GM18870 (cell line): Measurements from ENCODE around the gene IL13.

Experiments
- ATAC-seq: cut with Tn5 transposase; IDR thresholded peaks from one replicate; pipeline ENCODE4 v1.9.1; 2021; ENCODE audit warnings: moderate library complexity; ENCODE audit not compliant: unreplicated experiment

The IL13 gene

DNA sequence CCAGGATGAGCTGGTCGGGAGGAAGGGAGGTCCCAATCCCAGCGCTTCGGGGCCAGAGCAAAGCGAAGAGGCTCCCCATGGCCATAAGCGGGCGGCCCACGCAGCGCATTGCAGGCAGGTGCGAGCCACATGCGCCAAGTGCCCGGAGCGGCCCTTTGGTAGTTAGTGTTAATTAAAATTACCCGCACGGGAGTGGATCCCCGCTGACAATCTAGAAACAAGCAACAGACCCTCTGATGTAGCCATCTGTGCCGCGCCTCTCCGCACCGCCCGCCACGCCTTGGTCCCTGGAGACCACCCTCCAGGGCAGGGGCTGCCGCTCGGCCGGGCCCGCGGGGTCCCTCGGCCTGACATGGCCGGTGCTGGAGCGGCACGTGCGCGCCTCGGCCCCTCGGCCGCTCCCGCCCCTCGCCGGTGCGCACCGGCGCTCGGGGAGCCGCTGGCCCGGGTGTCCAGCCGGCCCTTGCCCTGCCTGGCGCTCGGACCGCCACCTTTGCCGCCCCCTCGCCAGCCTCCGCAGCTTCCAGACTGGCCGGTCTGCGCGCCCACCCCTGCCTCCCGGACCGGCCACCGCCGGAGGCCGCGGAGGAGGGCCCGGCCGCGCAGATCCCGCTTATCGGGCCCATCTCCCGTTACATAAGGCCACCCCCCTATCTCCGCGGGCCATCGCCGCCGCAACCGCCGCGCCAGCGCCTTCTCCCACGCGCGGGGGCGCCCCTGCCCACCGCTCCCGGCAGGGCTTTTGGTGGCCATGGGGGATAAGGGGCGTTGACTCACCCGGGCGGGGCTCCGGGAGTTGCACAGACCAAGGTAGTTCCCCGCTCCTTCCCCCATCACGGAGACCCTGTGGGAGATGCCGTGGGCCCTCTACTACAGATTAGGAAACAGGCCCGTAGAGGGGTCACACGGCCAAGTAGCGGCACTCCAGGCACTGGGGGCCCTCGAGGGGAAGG lies 1.9 kb upstream of the IL13 start:
- ATAC-seq = no peak

DNA sequence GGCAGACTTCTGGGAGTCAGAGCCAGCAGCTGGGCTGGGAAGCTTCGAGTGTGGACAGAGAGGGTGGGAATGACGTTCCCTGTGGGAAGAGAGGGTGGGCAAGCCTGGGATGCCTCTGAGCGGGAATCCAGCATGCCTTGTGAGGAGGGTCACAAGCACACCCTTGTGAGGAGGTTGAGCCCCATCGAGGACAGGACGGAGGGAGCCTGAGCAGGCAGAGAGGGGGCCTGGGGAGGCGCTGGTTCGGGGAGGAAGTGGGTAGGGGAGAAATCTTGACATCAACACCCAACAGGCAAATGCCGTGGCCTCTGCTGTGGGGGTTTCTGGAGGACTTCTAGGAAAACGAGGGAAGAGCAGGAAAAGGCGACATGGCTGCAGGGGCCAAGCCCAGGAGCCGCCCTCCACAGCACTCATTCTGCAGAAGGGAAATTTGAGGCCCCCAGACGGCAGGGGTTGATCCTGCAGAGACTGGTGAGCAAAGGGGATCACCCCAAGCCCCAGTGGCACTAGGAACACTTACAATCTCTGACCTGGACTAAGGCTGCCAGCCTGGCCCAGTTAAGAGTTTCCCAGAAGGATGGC lies 1.1 kb upstream of the IL13 start:
- ATAC-seq = no peak

DNA sequence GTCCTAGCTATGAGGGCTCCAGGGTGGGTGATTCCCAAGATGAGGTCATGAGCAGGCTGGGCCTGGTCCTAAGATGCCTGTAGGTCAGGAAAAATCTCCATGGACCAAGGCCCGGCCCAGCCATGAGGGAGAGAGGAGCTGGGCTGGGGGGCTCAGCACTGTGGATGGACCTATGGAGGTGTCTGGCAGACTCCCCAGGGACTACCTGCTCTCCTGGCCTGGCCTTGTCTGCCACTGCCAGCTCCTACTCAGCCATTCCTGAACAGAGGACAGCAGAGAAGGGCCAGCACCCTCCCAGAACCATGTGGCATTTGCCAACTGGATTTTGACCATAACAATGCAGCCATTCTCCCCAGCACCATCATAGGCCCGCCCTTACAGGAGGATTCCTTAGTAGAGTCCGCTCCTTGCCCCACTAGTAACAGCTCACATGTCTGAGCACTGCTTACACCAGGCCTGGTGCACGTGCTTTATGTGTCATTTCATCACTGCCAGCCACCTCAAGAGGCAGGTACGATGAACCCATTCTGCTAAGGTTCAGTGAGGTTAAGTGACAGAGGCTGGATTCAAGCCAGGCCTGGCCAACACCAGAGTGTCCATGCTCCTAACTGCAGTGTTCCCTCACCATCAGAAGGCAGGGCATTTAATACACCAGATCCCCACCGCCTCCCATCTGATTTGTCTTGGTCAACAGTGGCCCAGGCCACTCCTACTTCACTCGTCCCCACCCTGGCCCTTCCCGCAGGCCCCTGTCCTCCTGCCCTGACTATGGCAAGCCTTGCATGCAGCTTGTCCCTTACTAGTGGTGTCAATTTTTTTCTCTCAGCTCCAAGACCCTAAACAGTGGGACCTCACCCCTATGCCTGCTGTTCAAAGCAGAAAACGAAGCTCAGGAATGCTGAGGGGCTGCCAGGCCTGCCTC lies 669 bp downstream of the IL13 start:
- no peak for ATAC-seq

DNA sequence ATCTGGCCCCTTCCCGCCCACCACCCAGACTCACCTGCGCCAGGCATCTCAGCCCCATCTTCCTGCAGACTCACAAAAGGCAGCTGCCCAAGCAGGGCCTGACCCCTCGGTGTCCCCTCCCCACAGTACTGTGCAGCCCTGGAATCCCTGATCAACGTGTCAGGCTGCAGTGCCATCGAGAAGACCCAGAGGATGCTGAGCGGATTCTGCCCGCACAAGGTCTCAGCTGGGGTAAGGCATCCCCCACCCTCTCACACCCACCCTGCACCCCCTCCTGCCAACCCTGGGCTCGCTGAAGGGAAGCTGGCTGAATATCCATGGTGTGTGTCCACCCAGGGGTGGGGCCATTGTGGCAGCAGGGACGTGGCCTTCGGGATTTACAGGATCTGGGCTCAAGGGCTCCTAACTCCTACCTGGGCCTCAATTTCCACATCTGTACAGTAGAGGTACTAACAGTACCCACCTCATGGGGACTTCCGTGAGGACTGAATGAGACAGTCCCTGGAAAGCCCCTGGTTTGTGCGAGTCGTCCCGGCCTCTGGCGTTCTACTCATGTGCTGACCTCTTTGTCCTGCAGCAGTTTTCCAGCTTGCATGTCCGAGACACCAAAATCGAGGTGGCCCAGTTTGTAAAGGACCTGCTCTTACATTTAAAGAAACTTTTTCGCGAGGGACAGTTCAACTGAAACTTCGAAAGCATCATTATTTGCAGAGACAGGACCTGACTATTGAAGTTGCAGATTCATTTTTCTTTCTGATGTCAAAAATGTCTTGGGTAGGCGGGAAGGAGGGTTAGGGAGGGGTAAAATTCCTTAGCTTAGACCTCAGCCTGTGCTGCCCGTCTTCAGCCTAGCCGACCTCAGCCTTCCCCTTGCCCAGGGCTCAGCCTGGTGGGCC lies 1.9 kb downstream of the IL13 start:
- no peak for ATAC-seq

GRCh38 chr5:132661231-132662003 lies 3.4 kb downstream of the IL13 start:
- ATAC-seq = no peak

GRCh38 chr5:132662004-132662401 lies 4.0 kb downstream of the IL13 start:
- no peak for ATAC-seq

- ATAC-seq = peak; percentile 73
These were observed 5.2 kb downstream of the IL13 start for GRCh38 chr5:132662925-132663770.

- peak; percentile 47 for ATAC-seq
These were observed 6.1 kb downstream of the IL13 start for GRCh38 chr5:132663771-132664695.

GRCh38 chr5:132664696-132665209 lies 6.8 kb downstream of the IL13 start:
- no peak for ATAC-seq

GRCh38 chr5:132665574-132666080 lies 7.7 kb downstream of the IL13 start:
- no peak for ATAC-seq

DNA sequence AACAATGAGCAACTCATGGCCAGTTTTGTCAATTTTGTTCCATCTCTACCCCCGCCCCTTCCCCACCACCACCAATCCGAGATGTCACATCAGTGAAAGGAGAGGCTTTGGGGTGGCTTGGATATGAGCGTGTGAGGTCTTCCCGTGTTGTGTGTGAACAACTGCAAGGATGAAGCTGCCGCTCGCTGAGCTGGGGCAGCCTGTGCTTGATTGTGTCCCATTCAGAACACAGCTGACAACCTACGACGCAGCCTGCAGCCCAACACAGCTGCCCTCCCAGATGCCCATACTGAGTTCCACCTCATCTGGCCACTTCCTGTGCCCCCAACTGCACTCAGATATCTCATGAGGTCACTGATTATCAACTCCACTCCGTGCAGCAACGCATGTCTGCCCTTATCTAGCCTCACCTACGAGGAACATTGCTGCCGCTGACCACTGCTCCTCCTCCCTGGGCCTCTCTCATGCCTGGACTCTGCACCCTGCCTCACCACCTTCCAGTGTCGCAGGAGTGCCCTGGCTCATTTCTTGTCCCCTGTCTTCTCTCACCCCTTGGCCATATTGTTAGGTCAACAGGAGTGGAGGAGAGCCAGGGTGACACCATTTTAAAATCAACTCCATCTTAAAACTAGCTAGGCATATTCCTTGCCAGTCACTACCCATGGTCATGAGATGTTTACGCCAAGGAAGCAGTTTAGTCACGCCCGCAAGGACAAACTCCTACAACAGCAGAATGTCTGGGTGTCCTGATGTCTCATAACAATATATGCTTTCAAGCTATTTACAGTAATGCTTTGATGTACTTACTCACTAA lies 8.5 kb downstream of the IL13 start:
- no peak for ATAC-seq

DNA sequence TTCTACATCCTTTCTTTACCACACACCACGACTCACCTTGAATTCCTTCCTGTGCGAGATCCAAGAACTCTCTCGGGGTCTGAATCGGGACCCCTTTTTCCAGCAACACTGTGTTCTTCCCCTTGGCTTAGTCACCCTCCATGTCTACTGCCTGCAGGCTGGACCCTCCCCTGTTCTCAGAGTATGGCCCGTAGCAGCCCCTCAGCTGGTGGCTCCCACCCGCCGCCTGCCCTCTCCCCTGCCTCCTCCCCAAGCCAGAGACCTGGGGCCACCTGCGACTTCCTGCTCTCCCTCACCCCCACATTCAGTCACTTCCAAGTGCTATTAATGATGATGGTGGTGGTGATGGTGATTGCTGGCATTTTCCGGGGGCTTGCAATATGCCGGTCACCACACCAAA lies 9.3 kb downstream of the IL13 start:
- no peak for ATAC-seq

DNA sequence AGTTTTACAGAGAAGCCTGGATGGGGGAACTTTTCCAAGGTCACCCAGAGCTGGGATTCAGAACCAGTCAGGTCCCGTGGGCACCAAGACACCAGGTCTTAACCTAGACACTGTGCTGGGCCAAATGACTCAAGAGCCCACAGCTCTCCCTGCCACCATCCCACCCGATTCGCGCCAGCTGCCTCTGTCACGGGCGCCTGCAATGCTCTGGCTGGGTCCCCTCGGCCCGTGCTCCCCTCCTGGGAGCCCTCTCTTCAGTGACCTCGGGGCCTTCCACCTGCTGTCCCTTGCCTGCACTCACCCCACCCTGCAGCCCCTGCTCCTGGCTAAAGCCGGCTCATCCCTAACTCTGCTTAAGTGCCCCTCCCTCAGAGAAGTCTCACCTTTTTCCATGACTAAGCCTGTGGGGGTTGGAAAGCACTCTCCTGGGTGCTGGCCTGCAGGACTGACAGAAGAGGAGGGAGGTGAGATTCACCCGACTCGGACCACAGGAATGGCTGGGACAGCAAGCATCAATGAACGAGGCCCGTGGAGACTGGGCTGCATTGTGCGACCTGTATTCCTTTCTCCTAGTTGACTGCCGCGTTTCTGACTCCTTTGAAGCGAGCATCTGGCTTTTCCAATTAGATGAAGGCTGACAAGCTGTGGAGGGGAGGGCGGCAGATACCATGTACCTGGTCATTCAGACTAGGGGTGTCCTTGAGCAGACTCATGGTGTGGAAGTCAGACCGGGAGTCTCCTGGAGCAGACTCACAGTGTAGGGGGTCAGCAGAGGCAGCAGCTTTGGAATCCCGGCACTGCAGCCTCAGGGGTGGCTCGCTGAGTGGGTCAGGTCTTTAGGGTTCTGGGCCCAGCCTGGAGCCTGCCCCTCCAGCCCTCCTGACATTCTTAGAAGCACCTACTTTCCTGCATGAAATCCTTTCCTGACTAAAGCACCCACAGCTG lies 10.1 kb downstream of the IL13 start:
- no peak for ATAC-seq

DNA sequence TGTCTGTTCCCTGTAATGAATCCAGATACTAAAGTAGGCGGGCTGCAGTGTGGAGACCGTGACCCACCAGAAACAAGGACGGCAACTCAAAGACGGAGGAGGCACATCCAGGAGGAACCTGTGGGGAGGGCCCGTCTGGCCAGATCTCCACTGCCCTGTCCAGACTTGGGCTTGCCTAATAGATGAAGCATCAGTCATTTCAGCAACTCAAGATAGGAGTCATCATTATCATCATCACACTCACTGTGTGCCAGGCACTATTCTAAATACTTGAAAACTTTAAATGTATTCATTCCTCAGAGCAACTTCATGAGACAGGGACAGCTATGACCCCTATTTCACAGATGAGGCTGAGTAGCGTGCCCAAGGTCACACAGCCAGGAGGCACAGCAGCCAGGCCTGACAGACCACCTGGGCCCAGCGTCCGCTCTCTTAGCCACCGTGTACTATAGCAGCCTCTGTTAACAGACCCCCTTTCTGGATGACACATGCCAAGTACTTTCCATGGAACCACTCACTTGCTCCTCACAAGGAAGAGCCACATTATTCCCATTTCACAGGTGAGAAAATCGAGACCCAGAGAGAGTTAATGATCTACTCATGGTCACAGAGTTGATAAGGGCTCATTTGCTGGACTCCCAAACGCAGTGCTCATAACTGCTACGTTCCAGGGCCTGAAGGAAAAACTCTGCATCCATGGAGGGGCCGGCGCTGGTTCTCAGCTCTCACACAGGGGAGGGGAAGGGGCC lies 10.9 kb downstream of the IL13 start:
- ATAC-seq = no peak

DNA sequence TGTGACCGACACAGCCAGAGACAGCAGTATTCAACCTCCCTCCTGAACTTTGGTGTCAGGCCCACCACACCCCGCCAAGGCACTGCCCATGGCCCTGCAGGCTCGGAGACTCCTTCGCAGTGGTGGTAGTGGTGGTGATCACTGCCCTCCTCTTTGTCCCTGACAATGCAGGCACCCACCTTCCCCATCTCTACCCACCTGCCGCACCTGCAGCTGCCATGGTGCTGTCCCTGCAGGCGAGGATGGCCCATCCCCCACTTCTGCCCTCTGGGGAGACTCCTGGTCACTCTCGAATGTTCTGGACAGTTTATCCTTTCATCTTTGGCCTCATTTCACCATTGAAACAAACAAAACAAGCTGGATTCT lies 11.5 kb downstream of the IL13 start:
- ATAC-seq = no peak
